ENCODE data around the gene TASP1.

- TF ChIP-seq CTCF (IDR thresholded peaks at IDR 0.05; ENCODE audit: insufficient read depth, low read depth, low read length) (no peak), EZH2 (IDR thresholded peaks at IDR 0.05; ENCODE audit: insufficient read depth, low read length) (no peak)
Measured at GRCh38 chr20:13412806-13413445, 225.8 kb downstream of the TASP1 start.
